GM20431 (cell line): ENCODE measurements around the gene DCDC2B.
"Not testable (repeated sequence)": the region's sequence is repeated elsewhere in the genome, so short reads cannot be mapped to it uniquely, and the experiment has no call there.

Experiments used
- in situ Hi-C: fragments of 300-500 bp; cut with MseI, MboI; formaldehyde crosslinking; loops from one replicate; pipeline ENCODE4 v1.15.0; 2020; ENCODE audit warnings: low sequenced_read_pairs; ENCODE audit not compliant: unreplicated experiment

The DCDC2B gene

GRCh38 chr1:32255072-32256071 lies 46.5 kb downstream of the DCDC2B start:
- in situ Hi-C loops = no loop called here

- in situ Hi-C loops = no loop called here
These were observed 47.8 kb downstream of the DCDC2B start for GRCh38 chr1:32256473-32257226.

- in situ Hi-C loops = no loop called here
These were observed 48.3 kb downstream of the DCDC2B start for GRCh38 chr1:32257227-32257508.

DNA sequence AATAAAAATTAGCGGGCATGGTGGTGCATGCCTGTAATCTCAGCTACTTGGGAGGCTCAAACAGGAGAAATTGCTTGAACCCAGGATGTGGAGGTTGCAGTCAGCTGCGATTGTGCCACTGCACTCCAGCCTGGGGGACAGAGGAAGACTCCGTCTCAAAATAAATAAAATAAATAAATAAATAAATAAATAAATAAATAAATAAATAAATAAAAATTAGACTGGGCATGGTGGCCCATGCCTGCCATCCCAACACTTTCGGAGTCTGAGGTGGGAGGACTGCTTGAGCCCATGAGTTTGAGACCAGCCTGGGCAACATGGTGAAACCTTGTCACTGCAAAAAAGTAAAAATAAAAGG lies 54.3 kb downstream of the DCDC2B start:
- in situ Hi-C loops = not testable (repeated sequence)

DNA sequence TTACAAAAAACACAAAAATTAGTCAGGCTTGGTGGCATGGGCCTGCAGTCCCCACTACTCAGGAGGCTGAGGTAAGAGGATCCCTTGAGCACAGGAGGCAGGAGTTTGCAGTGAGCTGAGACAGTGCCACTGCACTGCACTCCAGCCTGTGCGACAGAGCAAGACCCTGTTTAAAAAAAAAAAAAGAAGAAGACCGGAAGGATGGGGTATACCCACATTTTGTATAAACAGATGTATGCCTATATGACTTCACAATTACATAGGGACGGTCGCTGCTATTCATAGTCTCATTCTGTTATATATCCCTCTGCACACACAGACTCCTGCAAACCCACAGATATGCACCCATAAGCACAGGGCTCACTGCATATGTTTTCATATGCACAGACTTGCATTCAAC lies 54.9 kb downstream of the DCDC2B start:
- in situ Hi-C loops = no loop called here
